NCI-H82 treated with DMSO at 0.1 percent for 48 hours (cell line): ENCODE results near the gene ZDHHC1.

Experiments
- DNase-seq: peaks from one replicate; lab custom pipeline; 2025; ENCODE audit not compliant: unreplicated experiment; lab: John Stamatoyannopoulos, UW

The ZDHHC1 gene

GRCh38 chr16:67413978-67414911 is 2.0 kb downstream of the ZDHHC1 start:
- DNase-seq, result no peak

GRCh38 chr16:67412294-67412693 is 4.0 kb downstream of the ZDHHC1 start:
- DNase-seq, result no peak

GRCh38 chr16:67411339-67411738 is 4.9 kb downstream of the ZDHHC1 start:
- DNase-seq, result no peak

- DNase-seq, result no peak
Observed at GRCh38 chr16:67409631-67410030, 6.6 kb downstream of the ZDHHC1 start.

GRCh38 chr16:67407788-67408452 is 8.4 kb downstream of the ZDHHC1 start:
- no peak for DNase-seq

- DNase-seq, result no peak
Observed at GRCh38 chr16:67407176-67407787, 9.0 kb downstream of the ZDHHC1 start.

GRCh38 chr16:67406111-67406971 is 9.9 kb downstream of the ZDHHC1 start:
- no peak for DNase-seq

GRCh38 chr16:67405336-67405735 is 10.9 kb downstream of the ZDHHC1 start:
- no peak for DNase-seq

- no peak for DNase-seq
Observed at GRCh38 chr16:67404740-67405226, 11.5 kb downstream of the ZDHHC1 start.

GRCh38 chr16:67403976-67404555 is 12.2 kb downstream of the ZDHHC1 start:
- DNase-seq, result no peak

- no peak for DNase-seq
Observed at GRCh38 chr16:67400901-67401300, 15.4 kb downstream of the ZDHHC1 start.

GRCh38 chr16:67399749-67400704 is 16.2 kb downstream of the ZDHHC1 start:
- DNase-seq, result no peak

GRCh38 chr16:67399218-67399733 is 17.0 kb downstream of the ZDHHC1 start:
- no peak for DNase-seq

GRCh38 chr16:67398546-67399217 is 17.6 kb downstream of the ZDHHC1 start:
- no peak for DNase-seq

- no peak for DNase-seq
Observed at GRCh38 chr16:67397812-67398545, 18.3 kb downstream of the ZDHHC1 start.

GRCh38 chr16:67397036-67397801 is 19.1 kb downstream of the ZDHHC1 start:
- no peak for DNase-seq
